Glutamatergic neuron (in vitro differentiated cells): ENCODE measurements around the gene TCFL5. TPM values are rescaled to one million over a fixed set of nuclear protein-coding genes. Genes with fewer than 3 reads are reported as not detected.

Source experiments
- DNase-seq: peaks from one replicate; pipeline ENCODE4 v3.0.0; 2022
- H3K27ac Mint-ChIP-seq: one replicate; pipeline ENCODE4 v1.8.0; 2020; ENCODE audit warnings: mild to moderate bottlenecking, mixed read lengths, inconsistent platforms; ENCODE audit not compliant: unreplicated experiment
- H3K27me3 Mint-ChIP-seq: one replicate; pipeline ENCODE4 v1.8.0; 2020; ENCODE audit warnings: mild to moderate bottlenecking, moderate library complexity, mixed read lengths, inconsistent platforms; ENCODE audit not compliant: unreplicated experiment
- H3K36me3 Mint-ChIP-seq: one replicate; pipeline ENCODE4 v1.8.0; 2020; ENCODE audit warnings: mild to moderate bottlenecking, mixed read lengths, inconsistent platforms; ENCODE audit not compliant: unreplicated experiment
- H3K4me1 Mint-ChIP-seq: one replicate; pipeline ENCODE4 v1.8.0; 2020; ENCODE audit warnings: mild to moderate bottlenecking, low read depth, mixed read lengths, inconsistent platforms; ENCODE audit not compliant: unreplicated experiment
- H3K4me3 Mint-ChIP-seq: one replicate; pipeline ENCODE4 v1.8.0; 2020; ENCODE audit warnings: mild to moderate bottlenecking, mixed read lengths, inconsistent platforms; ENCODE audit not compliant: unreplicated experiment
- H3K9me3 Mint-ChIP-seq: one replicate; pipeline ENCODE4 v1.8.0; 2020; ENCODE audit warnings: mild to moderate bottlenecking, moderate library complexity, mixed read lengths, inconsistent platforms; ENCODE audit not compliant: unreplicated experiment
- CTCF ChIP-seq: fragments of 200-600 bp; sonication (generic); IDR thresholded peaks from one replicate; pipeline ENCODE4 v1.5.0; 2021; ENCODE audit not compliant: partially characterized antibody, unreplicated experiment
- total RNA-seq: library from RNA; stranded (reverse); fragmentation: NEBNext Ultra II Directional; extraction: Animal tissue kit (Norgen Biotek cat#: 25700); gene quantifications from one replicate; pipeline ENCODE4 v1.2.1, GENCODE V29; 2021; ENCODE audit not compliant: unreplicated experiment

Gene TCFL5
- total RNA-seq, 1 donor from 2014 or later = 12.6 TPM

GRCh38 chr20:62885046-62885895 lies 23.6 kb upstream of the TCFL5 start:
- Mint-ChIP-seq H3K27me3 (peaks cover 12% of the 10 kb centered on the region), H3K9me3 (peaks cover 5% of the 10 kb centered on the region), H3K4me1 (peaks cover 6% of the 10 kb centered on the region), H3K36me3 (peaks cover 10% of the 10 kb centered on the region), H3K4me3 (no peak overlapping the region), H3K27ac (no peak overlapping the region)
- no peak for TF ChIP-seq CTCF
- DNase-seq = no peak

- Mint-ChIP-seq H3K4me1 (peaks cover 6% of the 10 kb centered on the region), H3K27ac (no peak overlapping the region), H3K36me3 (peaks cover 10% of the 10 kb centered on the region), H3K9me3 (peaks cover 5% of the 10 kb centered on the region), H3K4me3 (no peak overlapping the region), H3K27me3 (peaks cover 12% of the 10 kb centered on the region)
- no peak for DNase-seq
- no peak for TF ChIP-seq CTCF
Measured at GRCh38 chr20:62884556-62884955, 22.9 kb upstream of the TCFL5 start.

- H3K27me3 Mint-ChIP-seq = peaks cover 8% of the 10 kb centered on the region
- no peak for DNase-seq
- H3K4me3 Mint-ChIP-seq = no peak overlapping the region
- H3K4me1 Mint-ChIP-seq = peaks cover 6% of the 10 kb centered on the region
- peaks cover 5% of the 10 kb centered on the region for H3K9me3 Mint-ChIP-seq
- peaks cover 10% of the 10 kb centered on the region for H3K36me3 Mint-ChIP-seq
- H3K27ac Mint-ChIP-seq = peak overlapping the region; percentile 59
- no peak for TF ChIP-seq CTCF
Measured at GRCh38 chr20:62882426-62882825, 20.8 kb upstream of the TCFL5 start.

GRCh38 chr20:62881662-62882395 lies 20.2 kb upstream of the TCFL5 start:
- peak overlapping the region; percentile 59 for H3K27ac Mint-ChIP-seq

More at GRCh38 chr20:62881662-62882395, 20.2 kb upstream of the TCFL5 start:
- Mint-ChIP-seq H3K36me3 (peaks cover 10% of the 10 kb centered on the region), H3K4me3 (no peak overlapping the region), H3K27me3 (peaks cover 7% of the 10 kb centered on the region), H3K9me3 (peaks cover 5% of the 10 kb centered on the region), H3K4me1 (peaks cover 4% of the 10 kb centered on the region)
- no peak for DNase-seq
- TF ChIP-seq CTCF = no peak
